ENCODE results near the gene ATP2A2.
A peak's percentile ranks its signal among the peaks of the same experiment; 100 is the strongest.
"Not testable (repeated sequence)": the region's sequence is repeated elsewhere in the genome, so short reads cannot be mapped to it uniquely, and the experiment has no call there.

The ATP2A2 gene

DNA sequence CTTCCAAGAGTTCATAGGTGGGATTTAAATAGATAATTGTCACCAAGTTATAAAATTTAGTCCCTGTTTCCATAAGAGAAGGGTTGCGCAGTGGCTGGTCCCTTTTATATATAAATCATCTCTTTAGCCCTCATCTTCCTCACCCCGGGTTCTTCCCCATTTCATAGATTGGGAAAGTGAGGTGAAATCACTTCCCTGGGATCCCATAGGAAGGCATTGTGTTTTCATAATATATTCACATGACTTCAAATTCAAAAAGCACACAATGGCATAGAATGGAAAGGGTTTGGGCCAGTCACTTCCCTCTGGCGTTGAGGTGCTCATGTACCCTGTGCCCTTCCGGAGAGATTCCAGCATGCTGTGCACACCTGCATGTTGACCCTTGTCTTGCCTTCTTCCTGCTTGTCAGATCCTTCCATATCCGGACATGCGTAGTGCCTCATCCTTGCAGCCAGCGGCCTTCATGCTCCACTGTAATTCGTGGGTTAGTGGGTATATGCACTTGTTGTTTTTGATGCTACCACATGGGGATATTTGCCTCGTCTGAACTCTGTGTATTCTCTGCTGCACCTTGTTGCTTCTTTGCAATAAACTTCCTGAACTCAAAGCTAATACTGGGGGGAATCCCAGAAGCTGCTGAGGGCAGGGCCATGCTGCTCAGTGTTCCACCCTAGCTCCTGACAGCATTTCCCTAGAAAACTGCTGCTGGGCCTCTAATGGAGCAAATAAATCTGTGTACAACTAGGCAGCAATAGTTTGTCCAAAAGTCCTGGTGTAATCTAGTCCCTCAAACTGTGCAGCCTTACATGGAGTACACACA is 62.9 kb downstream of the ATP2A2 start:
- no peak for DNase-seq

DNA sequence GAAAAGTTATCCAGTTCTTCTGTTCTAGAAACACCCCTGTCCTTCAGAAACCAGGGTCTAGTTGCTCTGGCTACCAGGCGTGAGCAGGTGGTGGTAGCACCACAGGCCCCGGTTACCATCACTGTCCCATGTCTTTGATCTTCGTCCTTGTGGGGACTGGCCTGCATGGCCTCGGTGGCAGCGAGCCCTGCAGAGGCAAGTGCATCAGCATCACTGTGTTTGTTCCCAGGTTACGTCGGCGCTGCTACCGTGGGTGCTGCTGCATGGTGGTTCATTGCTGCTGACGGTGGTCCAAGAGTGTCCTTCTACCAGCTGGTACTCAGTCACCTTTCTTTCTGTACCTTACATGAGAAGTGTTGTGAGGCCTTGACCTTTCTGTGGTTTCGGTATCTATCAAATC is 63.6 kb downstream of the ATP2A2 start:
- no peak for DNase-seq

- DNase-seq: no peak
Measured at GRCh38 chr12:110345176-110345661, 64.2 kb downstream of the ATP2A2 start.

- no peak for DNase-seq
Measured at GRCh38 chr12:110345963-110346362, 64.9 kb downstream of the ATP2A2 start.

DNA sequence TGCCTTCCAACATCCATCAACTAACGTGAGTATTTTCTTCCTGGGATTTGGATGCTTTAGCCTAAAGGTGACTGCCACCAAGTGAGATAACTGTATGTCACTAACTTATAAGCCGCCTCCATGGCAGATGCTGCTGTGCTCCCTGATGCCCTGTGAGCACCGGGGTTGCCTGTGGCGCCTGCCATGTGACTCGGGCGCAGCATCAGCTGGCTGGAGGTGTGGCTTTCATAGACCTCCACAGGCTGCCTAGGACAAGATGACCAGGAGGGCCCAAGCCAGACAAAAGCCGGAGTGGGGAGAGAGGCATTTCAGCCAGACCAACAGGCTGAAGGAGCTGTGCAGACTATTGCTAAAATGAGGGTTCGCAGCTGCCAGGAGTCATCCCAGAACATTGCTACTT is 66.7 kb downstream of the ATP2A2 start:
- DNase-seq: no peak

DNA sequence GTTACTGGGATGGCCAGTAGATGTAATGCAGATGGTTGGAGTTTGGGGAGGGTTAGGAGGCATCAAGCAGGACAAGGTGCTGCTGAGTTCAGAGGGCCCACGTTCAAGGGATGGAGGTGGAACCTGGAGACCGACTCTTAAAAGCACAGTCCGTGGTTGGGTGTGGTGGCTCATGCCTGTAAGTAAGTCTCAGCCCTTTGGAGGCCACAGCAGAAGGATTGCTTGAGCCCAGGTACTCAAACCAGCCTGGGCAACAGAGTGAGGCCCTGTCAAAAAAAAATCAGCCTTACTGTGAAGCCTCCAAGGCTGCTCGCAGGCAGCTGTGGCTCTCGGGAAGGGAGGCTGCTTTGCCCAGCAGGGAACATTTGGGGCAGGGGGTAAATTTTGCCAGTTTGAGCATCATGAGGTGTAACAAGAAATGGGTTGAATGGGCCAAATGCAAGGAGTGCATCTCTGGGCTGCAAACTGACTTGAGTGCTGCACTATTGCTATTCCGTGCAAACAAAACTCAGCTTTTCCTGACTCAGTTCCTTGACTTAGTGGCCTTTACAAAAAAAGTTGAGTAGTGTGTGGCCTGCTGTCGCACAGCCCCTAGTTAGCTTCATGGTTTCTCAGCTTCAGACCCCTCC is 67.5 kb downstream of the ATP2A2 start:
- no peak for DNase-seq

GRCh38 chr12:110349096-110349495 is 68.0 kb downstream of the ATP2A2 start:
- DNase-seq: no peak

- DNase-seq: no peak
Measured at GRCh38 chr12:110349514-110350151, 68.6 kb downstream of the ATP2A2 start.

- no peak for DNase-seq
Measured at GRCh38 chr12:110351119-110351518, 70.1 kb downstream of the ATP2A2 start.

DNA sequence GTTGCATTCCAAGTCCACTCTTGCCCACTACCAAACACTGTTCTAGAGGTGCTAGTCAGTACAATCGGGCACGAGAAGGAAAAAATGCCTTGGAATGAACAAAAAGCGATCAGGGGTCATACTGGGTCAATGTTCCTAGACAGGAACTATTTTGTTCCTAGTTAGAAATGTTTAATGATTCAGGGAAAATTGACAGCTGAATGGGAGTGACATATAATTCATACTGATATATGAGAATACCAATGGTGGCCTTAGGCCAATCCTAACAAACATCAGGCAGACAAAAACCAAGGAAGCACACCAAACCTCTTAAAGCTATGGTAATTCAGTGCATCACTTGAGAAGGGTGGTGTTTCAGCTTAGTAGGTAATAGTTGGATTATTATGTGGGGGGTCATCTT is 71.4 kb downstream of the ATP2A2 start:
- no peak for DNase-seq

DNA sequence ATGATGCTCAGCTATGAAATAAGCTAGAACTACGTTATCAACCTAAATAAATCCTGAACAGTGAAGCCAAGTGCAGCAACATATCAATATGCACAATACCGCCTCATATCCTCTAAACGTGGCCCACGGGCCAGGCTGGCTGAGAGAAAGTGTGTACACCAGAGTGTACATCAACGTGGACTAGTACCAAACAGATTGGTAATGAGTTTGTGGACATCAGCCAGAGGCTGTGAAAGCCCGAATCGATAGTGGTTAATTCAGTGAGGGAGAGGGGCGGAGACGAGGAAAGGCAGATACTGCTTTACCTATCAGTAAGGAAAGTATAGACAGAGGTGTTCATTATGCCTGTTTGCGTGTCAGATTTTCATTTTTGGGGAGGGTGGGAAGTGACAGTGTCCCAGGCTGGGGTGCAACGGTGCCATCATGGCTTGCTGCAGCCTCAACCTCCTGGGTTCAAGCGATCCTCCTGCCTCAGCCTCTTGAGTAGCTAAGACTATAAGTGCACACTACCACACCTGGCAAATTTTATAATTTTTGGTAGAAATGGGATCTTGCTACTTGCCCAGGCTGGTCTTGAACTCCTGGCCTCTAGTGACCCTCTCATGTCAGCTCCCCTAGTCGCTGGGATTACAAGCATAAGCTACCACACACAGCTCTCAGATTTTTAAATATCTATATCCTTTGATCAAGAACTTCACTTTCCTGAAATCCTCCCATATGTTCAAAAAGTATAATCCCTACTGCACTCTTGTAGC is 72.3 kb downstream of the ATP2A2 start:
- no peak for DNase-seq

DNA sequence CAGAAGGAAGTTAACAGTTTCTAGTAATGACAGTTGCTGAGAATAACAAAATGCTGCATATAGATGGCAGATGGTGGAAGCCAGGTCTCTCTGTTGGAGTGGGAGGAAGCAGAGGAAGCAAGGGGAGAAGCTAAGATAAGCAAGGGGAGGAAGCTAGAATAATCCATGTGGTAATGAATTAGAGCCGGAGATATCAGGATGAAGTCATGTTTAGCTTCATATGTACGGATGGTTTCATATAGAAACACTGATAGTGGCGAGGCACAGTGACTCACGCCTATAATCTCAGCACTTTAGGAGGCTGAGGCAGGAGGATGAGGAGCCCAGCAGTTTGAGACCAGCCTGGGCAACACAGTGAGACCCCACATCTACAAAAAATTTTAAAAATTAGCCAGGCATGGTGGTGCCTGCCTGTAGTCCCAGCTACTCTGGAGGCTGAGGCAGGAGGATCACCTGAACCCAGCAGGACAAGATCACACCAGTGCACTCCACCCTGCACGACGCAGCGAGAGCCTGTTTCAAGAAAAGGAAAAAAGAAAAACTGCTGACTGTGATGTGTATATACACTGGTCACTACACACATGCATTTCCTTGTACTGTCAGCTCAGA is 73.2 kb downstream of the ATP2A2 start:
- no peak for DNase-seq

DNA sequence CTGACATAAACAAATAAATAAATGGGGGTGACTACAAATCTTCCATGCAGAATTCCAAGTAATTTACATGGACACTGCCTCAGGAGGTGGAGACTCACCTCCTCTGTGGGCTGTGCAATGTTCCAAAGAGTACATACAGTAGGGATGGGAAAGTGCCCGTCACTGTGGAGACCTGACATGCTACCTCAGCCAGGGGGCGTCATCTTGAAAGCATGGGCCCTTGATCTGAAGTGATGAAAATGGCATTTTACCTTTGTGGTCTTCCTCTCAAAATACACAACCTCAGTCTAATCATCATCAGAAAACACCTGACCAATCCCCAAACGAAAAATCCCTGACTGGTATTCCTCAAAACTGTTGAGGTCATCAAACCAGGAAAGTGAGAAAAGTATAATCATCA is 74.0 kb downstream of the ATP2A2 start:
- DNase-seq: peak in 1 of 2 experiments; percentile 13

- DNase-seq: not testable (repeated sequence)
Measured at GRCh38 chr12:110358384-110359097, 77.5 kb downstream of the ATP2A2 start.

- no peak for DNase-seq
Measured at GRCh38 chr12:110361216-110361615, 80.2 kb downstream of the ATP2A2 start.

DNA sequence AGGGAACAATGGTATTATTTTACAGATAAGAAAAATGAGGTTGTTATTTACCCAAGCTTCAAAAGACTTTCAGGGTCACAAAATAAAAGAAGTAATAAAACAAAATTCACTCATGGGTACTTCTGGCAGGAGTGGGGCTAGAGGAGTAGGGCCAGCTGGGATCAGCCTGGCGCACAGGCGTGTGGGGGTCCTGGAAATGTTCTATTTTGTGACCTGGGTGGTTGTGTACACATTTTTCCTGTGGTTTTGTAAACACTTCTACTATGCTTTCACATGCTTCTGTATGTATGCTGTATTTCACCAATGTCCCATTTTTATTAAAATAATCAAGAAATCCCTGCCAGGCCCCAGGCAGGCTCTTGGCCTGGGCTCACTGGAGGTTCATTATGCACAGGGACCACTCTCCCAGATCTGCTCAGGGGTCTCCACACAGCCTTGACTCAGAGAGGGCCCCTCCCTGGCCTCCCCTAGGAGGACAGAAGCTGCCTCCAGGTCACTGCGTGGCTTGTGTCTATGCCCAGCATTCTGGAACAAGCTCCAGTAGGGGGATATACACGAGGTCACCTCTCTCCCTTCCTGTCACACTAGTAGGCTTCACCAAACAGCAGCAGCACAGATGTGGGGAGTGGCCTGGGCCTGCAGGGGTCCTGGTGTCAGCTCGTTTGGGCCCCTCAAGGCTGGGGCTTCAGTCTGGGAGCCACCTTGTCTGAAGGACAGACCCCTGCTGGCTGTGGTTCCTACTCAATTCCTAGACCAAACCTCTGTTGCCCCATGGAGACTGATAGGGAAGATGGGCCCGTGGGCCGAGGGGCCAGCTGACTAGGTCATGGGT is 84.7 kb downstream of the ATP2A2 start:
- no peak for DNase-seq

- DNase-seq: no peak
Measured at GRCh38 chr12:110366321-110367142, 85.5 kb downstream of the ATP2A2 start.

- DNase-seq: peak in 1 of 2 experiments; percentile 45
Measured at GRCh38 chr12:110367181-110367864, 86.3 kb downstream of the ATP2A2 start.

- DNase-seq: no peak
Measured at GRCh38 chr12:110369992-110370391, 88.9 kb downstream of the ATP2A2 start.

All from NCI-H446 (cell line).